Bronchial epithelial cell (primary cell): ENCODE data around the gene TNFRSF4. TPM values are rescaled to one million over a fixed set of nuclear protein-coding genes. Genes with fewer than 3 reads are reported as not detected.

Source experiments
- DNase-seq: peaks from one replicate; pipeline ENCODE4 v3.0.0-alpha.2; 2010; ENCODE audit warnings: low read depth
- FAIRE-seq: peaks from 2 replicates; lab custom pipeline; 2011; peaks lifted over from hg19 to GRCh38; lab: Jason Lieb, UNC
- H3K27me3 ChIP-seq: 2 replicates; pipeline ENCODE4 v1.5.1; 2011; ENCODE audit warnings: low read length; ENCODE audit not compliant: control insufficient read depth, insufficient read depth
- H3K36me3 ChIP-seq: 2 replicates; pipeline ENCODE4 v1.5.1; 2011; ENCODE audit warnings: low read length; ENCODE audit not compliant: control insufficient read depth, insufficient read depth
- H3K4me3 ChIP-seq: 2 replicates; pipeline ENCODE4 v1.5.1; 2011; ENCODE audit warnings: mild to moderate bottlenecking, low read depth, low read length, control low read depth
- total RNA-seq: library from RNA; depleted of rRNA; stranded (reverse); fragments of >200 nt; gene quantifications from 2 replicates; pipeline ENCODE4 v1.2.1, GENCODE V29; 2014
- TF ChIP-seq, protein P1 (sequence below): IDR thresholded peaks from 2 replicates; pipeline ENCODE4 v1.5.1; 2011; ENCODE audit warnings: mild to moderate bottlenecking, moderate library complexity, low read length, control low read depth, inconsistent platforms; ENCODE audit not compliant: insufficient read depth, severe bottlenecking

TNFRSF4 gene
- total RNA-seq, 1 donor from 2014 or later, result not detected

DNA sequence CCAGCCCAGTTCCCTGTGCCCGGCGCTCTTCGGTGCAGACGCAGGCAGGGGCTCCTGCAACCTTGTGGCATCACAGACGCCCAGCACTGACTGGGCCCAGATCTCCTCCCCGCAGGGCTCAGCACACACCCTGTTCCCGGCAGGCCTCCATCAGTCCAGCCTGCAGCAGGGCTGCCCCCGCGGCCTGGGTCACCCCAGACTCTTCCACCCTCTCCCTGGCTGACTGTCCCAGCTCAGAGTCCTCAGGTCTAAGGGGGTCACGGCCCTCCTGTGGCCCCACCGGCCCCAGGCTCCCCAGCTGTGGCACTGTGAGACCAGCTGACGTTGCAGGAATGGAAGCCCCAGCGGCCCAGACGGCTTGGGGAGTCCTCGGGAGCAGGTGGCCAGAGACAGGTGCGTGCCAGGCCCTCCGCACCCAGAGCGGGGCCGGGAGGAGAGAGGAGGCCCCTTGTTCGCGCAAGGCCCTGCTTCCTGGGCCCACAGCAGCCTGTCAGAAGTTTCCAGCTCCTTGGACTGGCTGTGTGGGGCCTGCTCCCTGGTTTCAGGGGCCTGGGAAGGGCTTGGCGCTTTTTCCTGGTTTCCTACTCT is 22.3 kb upstream of the TNFRSF4 start:
- no peak overlapping the region for H3K4me3 ChIP-seq
- H3K36me3 ChIP-seq, result peaks cover 2% of the 10 kb centered on the region
- FAIRE-seq, result no peak
- DNase-seq, result no peak
- H3K27me3 ChIP-seq, result no peaks in the 10 kb centered on the region
- TF ChIP-seq, protein P1, sequence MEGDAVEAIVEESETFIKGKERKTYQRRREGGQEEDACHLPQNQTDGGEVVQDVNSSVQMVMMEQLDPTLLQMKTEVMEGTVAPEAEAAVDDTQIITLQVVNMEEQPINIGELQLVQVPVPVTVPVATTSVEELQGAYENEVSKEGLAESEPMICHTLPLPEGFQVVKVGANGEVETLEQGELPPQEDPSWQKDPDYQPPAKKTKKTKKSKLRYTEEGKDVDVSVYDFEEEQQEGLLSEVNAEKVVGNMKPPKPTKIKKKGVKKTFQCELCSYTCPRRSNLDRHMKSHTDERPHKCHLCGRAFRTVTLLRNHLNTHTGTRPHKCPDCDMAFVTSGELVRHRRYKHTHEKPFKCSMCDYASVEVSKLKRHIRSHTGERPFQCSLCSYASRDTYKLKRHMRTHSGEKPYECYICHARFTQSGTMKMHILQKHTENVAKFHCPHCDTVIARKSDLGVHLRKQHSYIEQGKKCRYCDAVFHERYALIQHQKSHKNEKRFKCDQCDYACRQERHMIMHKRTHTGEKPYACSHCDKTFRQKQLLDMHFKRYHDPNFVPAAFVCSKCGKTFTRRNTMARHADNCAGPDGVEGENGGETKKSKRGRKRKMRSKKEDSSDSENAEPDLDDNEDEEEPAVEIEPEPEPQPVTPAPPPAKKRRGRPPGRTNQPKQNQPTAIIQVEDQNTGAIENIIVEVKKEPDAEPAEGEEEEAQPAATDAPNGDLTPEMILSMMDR, result no peak

DNA sequence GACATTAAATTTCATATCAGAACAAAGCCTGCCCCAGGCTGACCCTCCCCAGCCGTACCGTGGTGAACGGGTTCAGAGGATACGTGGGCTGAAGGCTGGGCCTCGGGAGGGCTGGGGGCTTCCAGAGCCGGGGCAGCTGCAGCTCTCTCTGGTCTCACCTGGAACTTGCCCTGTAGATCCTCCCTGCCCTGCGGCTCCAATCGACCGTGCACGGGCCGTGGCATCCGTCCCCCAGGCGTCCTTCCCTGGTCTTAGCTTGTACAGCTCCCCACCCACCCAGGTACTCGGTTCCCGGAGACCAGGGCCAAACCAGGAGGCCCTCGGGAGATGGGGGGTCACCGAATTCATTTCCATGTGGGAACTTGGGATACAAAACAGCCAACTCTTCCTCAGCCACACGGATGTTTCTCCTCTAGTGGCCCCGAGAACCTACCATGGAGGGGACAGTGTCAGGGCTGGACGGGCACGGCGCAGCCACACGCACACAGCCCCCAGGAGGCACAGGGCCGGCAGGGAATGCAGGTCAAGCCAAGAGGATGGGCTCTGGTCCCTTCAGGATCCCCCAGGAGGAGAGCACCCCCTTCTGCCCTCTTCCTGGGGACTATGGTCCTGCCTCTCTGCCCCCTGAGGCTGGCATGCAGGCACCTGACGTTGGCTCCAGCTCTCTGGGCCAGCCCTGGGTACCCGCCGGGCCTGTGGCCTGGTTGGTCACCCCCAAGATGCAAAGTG is 21.2 kb upstream of the TNFRSF4 start:
- FAIRE-seq, result no peak
- peaks cover 2% of the 10 kb centered on the region for H3K36me3 ChIP-seq
- no peaks in the 10 kb centered on the region for H3K27me3 ChIP-seq
- H3K4me3 ChIP-seq, result no peak overlapping the region
- DNase-seq, result no peak
- TF ChIP-seq, protein P1, result no peak

- TF ChIP-seq, protein P1, result no peak
- peaks cover 7% of the 10 kb centered on the region for H3K36me3 ChIP-seq
- DNase-seq (no peak), FAIRE-seq (no peak)
- no peak overlapping the region for H3K4me3 ChIP-seq
- H3K27me3 ChIP-seq, result no peaks in the 10 kb centered on the region
Measured at GRCh38 chr1:1234180-1234808, 20.3 kb upstream of the TNFRSF4 start.

GRCh38 chr1:1233567-1233892 is 19.6 kb upstream of the TNFRSF4 start:
- Histone ChIP-seq H3K4me3 (no peak overlapping the region), H3K36me3 (peaks cover 9% of the 10 kb centered on the region), H3K27me3 (no peaks in the 10 kb centered on the region)
- FAIRE-seq (no peak), DNase-seq (no peak)
- TF ChIP-seq, protein P1, result no peak

DNA sequence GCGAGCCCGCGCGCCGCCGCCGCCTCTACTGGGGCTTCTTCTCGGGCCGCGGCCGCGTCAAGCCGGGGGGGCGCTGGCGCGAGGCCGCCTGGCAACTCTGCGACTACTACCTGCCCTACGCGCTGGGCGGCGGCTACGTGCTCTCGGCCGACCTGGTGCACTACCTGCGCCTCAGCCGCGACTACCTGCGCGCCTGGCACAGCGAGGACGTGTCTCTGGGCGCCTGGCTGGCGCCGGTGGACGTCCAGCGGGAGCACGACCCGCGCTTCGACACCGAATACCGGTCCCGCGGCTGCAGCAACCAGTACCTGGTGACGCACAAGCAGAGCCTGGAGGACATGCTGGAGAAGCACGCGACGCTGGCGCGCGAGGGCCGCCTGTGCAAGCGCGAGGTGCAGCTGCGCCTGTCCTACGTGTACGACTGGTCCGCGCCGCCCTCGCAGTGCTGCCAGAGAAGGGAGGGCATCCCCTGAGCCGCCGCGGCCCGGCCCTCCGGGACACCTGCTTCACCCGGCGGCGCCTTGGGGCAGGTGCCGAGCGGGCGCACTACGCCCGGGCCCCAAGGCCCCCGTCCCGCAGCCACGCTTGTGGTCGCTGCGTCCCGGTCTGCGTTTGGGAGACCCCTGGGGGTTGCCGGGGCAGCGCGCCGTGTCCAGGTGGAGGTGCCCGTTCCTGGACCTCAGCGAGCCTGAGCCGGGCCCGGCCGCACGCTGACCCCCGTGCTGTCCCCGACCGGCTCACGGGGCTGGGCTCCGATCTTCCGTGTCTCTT is 19.0 kb upstream of the TNFRSF4 start:
- no peak overlapping the region for H3K4me3 ChIP-seq
- TF ChIP-seq, protein P1, result no peak
- H3K36me3 ChIP-seq, result peaks cover 14% of the 10 kb centered on the region
- FAIRE-seq (no peak), DNase-seq (no peak)
- no peaks in the 10 kb centered on the region for H3K27me3 ChIP-seq
